ENCODE measurements around the gene CXorf49. TPM values are rescaled to one million over a fixed set of nuclear protein-coding genes. Genes with fewer than 3 reads are reported as not detected.

CXorf49 gene
- total RNA-seq, 1 experiment from 2014 or later: not detected

GRCh38 chrX:71664889-71665491, 53.1 kb downstream of the CXorf49 start:
- Histone ChIP-seq H3K79me2 (ENCODE audit: insufficient read depth, low read length) (no peaks in the 10 kb centered on the region), H3K79me1 (ENCODE audit: insufficient read depth, low read depth, low read length, poor library complexity, severe bottlenecking) (no peaks in the 10 kb centered on the region), H4K91ac (ENCODE audit: insufficient read length, low read depth, low read length) (no peak overlapping the region), H3K4me1 (ENCODE audit: insufficient read depth, low read length) (no peaks in the 10 kb centered on the region), H3K23me2 (ENCODE audit: insufficient read length, low read depth, low read length, poor library complexity, severe bottlenecking) (no peaks in the 10 kb centered on the region), H4K5ac (ENCODE audit: insufficient read length, low read depth, low read length) (no peak overlapping the region), H3K56ac (ENCODE audit: insufficient read length, low read depth, low read length) (no peak overlapping the region), H3K14ac (ENCODE audit: insufficient read depth, low read length) (no peak overlapping the region), H3K18ac (ENCODE audit: insufficient read length, low read depth, low read length) (no peak overlapping the region), H2BK120ac (ENCODE audit: low read depth, low read length, poor library complexity, severe bottlenecking) (no peak overlapping the region), H4K8ac (replicated peaks; ENCODE audit: insufficient read length, low read depth, low read length) (no peak overlapping the region), H3K4ac (ENCODE audit: low read depth, low read length) (no peak overlapping the region), H3K9me3 (ENCODE audit: control insufficient read depth, low read depth, low read length) (peaks cover 12% of the 10 kb centered on the region), H3T11ph (ENCODE audit: low read length) (no peak overlapping the region), H2AFZ (ENCODE audit: low read length) (no peak overlapping the region), H3K27me3 (ENCODE audit: insufficient read depth, low read length) (no peaks in the 10 kb centered on the region), H2BK5ac (ENCODE audit: insufficient read length, low read length) (no peak overlapping the region), H2BK12ac (ENCODE audit: insufficient read length, low read depth, low read length) (no peak overlapping the region), H3K27ac (ENCODE audit: insufficient read length, low read depth, low read length) (no peak overlapping the region), H2AK5ac (ENCODE audit: insufficient read length, low read length) (no peak overlapping the region), H3K9ac (ENCODE audit: extremely low read depth, insufficient read length, low read length) (no peak overlapping the region), H3K23ac (ENCODE audit: insufficient read length, low read depth, low read length) (no peak overlapping the region), H3K4me2 (ENCODE audit: insufficient read depth, insufficient read length, low read length) (no peak overlapping the region), H2BK20ac (ENCODE audit: low read depth, low read length, poor library complexity, severe bottlenecking) (no peak overlapping the region), H2BK15ac (ENCODE audit: low read depth, low read length) (no peak overlapping the region), H4K20me1 (ENCODE audit: control insufficient read depth, insufficient read depth, insufficient read length) (no peaks in the 10 kb centered on the region)
- TF ChIP-seq CTCF (conservative IDR thresholded peaks at IDR 0.05): no peak
- H3K27me3 Mint-ChIP-seq (ENCODE audit: low read depth): no peaks in the 10 kb centered on the region; the same call in none of the 2 replicates
- H3K27ac Mint-ChIP-seq: no peak overlapping the region
- no peak for DNase-seq
- no CpG with 5 or more reads among the region's 16 CpGs for WGBS (ENCODE audit: extremely low coverage, insufficient read length, low lambda C conversion rate)
- H3K4me1 Mint-ChIP-seq: no peaks in the 10 kb centered on the region
- H3K9me3 Mint-ChIP-seq: peaks cover 70 to 80% of the 10 kb centered on the region in 2 experiments
- peaks cover 0 to 4% (median 4%) of the 10 kb centered on the region in 3 experiments; a peak in 5 of 7 replicates for H3K36me3 Mint-ChIP-seq (ENCODE audit: insufficient read depth in 1 of 3, low read depth in 3 of 3)
- no peak overlapping the region for H3K4me3 Mint-ChIP-seq

Other genes starting within 250 kb of the CXorf49 start
- 108 and 116 TPM in 2 replicates for gene OGT, start 185.2 kb downstream of the CXorf49 start, total RNA-seq (2021)
- 0.48 and 0.96 TPM in 2 replicates for gene GCNA, start 139.8 kb downstream of the CXorf49 start, total RNA-seq (2021)
- not detected in 2 replicates for gene CXCR3, start 99.8 kb downstream of the CXorf49 start, total RNA-seq (2021)
- not detected in 2 replicates for gene CXorf49B, start 45.1 kb upstream of the CXorf49 start, total RNA-seq (2021)
- gene NHSL2, start 192.6 kb upstream of the CXorf49 start, total RNA-seq (2021): 5.7 and 6.4 TPM in 2 replicates

Measured in H9 (cell line).